ENCODE data around the gene FSTL4.

FSTL4 gene

DNA sequence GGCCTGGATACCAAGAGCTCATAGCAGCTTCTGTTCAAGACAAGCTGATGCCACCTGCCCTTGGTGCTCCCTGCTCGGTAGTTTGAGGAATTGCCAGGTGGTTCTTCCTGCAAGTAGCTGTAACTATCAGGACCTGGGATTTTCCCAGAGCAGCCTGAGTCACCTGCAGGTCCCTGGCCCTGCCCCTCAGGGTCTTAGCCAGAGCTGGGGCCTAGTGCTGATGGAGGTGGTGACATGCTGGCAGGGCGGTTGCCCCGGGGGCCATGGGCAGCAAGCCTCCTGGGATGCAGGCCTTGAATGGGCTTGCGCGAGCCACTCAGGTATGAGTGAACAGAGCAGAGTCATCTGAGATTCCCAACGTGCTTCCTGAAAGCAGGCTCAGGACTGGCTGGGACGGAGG is 298.3 kb downstream of the FSTL4 start:
- no peak for DNase-seq

DNA sequence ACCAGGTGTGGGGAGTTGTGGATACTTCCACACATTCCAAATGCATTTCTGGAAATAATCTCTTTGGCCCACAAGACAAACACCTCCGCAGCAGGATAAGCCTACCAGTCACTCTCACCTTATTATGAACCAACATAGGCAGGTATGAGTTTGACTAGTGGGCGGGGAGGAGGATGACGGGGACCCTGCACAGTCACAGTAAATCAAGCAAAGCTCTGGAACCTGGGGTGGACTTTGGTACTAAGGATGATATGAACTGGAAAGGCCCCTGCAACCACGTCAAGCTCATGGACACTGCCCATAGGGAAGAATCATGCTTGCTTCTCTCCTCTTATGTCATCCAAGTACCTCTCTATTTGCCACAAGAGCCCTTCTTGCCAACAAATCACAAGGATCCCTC is 301.2 kb downstream of the FSTL4 start:
- DNase-seq: no peak

DNA sequence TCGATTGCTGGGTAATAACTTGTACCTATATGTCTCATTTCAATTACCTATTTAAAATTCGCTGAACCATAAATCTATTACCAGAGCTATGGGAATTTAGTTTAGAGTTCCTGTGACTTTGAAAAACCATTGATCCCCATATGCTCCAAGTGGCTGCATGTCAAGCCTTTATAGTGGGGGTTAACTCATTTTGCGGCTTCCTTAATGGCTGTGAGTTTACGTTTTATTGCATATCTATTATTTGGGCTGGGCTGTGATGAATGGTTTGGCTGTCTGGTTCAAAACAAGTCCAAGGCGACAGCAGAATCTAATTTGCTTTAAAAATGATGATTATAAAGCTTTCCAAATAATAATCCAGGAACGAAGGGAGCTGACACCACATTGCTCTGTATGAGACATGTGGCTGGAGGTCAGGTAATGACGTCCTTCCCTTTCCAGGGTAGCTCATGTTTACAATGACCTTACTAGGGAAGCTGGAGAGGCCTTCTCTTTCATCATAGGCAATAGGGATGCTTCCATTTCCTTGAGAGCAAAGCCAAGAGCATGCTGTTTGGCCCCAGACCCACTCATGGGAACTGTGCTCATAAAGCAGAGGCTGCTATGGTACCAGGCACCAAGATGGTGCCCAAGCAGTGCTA is 302.2 kb downstream of the FSTL4 start:
- DNase-seq: no peak

DNA sequence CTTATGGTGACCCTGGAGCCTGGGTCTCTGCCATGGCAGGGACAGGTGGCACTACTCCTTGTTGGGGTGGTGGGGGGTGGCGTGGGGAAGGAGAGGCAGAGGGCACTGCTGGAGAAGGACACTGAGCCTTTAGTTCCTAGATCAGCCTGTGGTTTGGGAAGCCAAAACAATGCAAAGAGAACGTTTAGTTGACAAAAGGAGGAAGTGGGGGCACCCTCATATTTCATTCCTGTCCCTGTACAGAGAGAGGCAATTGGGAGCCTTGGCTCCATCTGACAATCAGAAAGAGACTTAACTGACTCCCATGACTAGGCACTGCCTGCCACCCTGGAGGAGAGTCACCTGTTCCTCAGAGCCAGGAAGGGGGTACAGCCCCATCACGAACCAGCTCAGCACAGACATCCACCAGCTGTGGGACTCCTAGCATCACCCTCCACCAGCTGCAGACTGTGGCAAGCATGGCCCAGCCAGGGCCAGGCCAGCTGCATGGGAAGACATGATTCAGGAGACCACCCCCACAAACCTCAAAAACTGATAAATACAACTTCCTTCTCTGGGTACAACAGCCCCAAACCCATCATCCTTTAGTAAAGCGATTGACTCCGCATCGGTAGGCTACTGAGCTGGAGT is 303.1 kb downstream of the FSTL4 start:
- no peak for DNase-seq

DNA sequence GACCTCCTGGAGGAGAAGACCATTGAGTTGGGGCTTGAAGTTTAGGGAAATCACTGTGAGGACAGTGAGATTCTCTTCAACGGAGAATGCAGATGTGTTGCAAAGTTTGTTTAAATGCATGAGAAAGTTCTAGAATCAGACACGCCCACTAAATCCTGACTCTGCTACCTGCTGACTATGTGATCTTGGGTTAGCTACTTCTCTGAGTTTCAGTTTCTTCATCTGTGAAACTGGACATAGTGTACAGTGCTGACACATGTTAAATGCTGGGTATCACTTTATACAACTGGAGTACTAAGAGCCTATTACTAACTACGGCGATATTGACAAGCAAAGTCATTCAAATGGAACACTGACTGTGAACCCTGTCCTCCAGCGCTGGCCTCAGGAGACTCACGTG is 305.1 kb downstream of the FSTL4 start:
- no peak for DNase-seq

DNA sequence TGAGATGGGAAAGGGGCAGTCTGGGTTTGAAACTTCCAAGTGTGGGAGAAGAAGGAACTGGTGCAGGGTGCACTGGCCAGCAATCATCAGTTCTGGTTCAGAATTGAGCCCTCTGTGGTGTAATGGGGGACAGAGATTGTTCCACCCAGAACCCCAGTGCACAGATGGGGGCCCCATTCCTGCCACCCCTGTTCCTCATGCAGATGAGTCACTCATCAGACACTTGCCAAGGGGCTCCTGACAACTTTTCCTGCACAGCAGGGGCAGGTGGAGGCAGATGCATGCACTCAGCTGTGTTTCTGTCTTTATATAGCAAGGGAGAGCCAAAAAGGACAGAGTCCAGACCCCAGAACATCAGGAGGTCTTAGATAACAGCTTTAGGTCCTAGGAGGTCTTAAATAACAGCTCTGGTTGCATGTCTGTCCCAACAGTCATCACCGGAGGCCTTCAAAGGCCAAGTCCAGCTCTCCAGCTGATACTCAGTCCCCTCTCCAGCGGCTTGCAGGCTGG is 307.6 kb downstream of the FSTL4 start:
- no peak for DNase-seq

DNA sequence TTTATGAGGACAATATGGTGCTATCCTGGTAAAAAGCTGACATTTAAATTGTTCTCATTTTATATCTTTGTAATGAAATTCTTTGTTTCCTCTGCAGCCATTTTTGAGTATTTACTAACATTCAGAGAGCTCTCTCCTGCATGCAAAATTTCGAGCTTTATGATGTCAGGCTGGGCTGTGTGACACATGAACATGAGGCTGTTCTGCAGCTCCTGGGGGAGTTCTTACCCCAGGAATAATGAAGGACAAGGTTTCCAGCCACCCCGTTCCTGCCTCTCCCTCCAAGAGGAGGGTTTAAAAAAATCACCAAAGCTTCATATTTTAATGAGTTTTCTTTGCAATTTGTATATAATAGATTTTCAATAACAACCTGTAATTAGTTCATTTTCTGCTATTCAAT is 308.2 kb downstream of the FSTL4 start:
- DNase-seq: no peak

DNA sequence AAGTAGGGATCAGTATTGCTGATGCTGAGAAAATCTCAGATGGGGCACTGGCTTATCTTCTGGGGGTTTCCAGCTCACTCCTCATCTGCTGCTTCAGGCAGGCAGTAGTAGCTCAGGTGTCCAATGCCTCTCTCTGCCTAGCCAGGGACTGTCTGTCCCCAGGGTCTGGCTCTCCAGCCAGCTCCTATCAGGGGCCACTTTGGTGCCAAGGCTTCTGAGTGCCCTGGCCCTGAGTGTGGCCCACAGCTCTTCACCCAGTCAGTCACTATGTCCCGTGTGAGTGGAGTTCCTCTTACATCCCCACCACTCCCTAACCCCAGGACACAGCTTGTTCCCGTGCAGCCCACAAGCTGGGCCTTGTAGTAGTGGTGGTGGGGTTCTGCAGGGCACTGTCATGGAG is 309.0 kb downstream of the FSTL4 start:
- DNase-seq: no peak

DNA sequence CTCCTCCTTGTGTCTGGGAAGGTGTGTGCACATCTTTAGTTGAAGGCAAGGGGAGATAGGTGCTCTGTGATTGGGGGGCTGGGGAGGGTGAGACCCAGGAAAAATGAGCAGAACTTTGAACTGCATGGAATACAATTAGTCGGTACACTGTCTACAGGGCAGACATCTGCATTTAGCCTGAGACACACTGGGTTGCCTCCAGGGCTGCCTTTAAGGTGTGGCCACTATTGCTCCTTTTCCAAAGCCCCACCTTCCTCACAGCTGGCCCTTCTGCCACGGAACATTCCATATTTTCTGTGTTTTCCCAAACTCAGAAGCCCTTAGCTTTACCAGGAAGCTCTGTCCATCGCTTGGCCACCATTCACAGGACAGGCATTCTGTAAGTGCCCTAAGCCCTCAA is 312.6 kb downstream of the FSTL4 start:
- DNase-seq: no peak

DNA sequence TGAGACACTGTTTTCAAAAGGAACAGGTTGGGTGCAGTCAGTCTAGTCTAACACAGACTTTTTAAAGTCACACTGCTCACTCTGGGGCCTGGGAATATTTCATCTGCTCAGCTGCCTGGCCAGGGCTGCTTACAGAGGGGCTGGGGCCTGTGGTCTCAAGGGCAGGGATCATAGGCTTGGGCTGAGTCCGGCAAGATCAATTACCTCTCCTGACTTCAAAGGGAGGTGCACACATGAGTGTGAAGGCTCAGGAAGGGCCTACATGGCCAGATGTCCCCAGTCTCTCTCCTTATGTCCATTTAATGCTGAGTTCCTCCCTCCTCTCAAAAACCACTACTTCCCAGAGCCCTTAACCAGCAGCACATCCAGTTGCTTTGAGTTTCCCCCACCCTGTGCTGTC is 313.3 kb downstream of the FSTL4 start:
- DNase-seq: no peak

DNA sequence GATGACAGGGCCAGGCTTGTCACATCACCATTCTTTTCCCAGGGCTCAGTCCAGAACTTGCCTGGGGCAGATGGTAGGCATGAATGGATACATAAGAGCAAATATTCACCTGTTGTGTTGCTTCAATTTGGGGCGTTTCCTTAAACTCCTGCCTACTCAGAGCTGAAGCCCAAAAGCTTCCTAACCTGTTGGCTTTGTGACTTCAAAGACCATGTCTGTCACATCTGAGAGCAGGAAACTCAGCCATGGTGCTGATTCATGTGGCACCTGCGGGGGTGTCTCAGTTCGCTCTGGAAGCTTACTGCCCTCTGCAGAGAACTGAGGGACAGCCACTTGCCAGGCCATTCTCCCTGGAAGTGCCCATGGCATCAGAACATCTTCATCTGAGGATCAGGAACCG is 313.9 kb downstream of the FSTL4 start:
- DNase-seq: no peak

DNA sequence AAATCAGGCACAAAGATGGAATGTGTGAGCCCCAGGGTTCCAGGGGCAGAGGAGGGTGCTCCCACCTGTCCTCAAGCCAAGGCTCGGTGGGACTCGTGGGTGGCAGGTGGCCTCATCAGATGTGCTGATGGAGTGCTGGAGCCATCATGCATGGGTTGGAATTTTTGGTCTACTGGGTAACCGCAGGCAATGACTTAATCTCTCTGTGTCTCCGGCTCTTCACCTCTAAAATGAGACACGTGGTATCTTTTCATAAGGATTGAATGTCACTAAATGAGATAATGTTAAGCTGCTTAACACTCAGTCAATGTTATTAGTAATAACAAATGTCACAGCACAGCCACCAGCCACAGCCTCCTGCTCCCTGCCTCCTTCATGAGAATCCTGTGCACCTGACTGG is 315.0 kb downstream of the FSTL4 start:
- DNase-seq: no peak

DNA sequence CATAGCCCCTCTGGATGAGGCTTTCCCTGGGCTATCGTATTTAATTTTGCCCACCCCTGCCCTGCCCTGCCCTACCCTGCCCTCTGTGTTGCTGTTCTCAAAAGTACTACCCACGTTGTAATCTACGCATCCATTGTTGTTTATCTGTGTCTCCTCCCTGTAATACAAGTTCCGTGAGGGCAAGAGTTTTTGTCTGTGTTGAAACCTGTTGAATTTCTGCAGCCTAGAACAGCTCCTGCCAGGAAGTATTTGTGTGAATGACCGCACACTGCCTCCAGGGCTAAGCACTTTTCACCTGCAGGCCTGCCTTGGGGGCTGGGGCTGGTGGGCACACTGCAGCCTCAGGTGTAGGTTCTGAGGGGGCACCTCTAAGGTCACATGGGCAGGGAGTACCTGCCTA is 315.7 kb downstream of the FSTL4 start:
- DNase-seq: no peak

DNA sequence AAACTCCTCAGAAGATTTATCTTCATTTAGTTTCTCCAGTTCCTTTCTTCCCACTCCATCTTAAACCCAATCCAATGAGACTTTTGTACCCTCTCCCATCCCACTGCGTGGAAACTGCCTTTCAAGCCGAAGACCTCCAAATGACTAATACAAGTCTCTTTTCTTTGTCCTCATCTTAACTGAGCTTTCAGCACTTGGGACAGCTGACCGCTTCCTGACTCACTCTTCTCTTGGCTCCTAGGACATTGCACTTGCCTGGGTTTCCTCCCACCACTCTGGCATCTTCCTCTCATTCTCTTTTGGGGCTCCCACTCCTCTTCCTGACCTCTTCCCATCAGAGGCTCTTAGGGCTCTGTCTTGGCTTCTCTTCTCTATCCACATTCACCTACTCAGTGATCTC is 316.8 kb downstream of the FSTL4 start:
- no peak for DNase-seq

DNA sequence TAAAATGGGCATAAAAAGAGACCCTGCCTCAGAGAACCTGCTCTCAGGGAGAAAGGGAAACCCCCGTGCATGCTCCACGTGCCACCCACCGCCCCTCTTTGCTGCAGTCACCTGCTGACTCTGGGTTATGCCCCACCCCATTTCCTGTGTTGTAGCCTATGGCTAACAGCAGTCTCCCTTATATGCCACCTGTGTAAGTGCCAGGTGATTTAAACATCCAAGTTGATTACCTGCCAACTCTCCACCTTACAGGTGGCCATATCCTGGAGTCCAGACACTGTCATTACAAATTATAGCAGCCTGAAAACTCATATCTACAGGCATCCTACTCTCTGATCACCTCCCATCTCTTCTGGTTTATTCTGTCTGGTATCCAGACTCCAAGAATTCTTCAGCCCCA is 318.0 kb downstream of the FSTL4 start:
- DNase-seq: no peak

DNA sequence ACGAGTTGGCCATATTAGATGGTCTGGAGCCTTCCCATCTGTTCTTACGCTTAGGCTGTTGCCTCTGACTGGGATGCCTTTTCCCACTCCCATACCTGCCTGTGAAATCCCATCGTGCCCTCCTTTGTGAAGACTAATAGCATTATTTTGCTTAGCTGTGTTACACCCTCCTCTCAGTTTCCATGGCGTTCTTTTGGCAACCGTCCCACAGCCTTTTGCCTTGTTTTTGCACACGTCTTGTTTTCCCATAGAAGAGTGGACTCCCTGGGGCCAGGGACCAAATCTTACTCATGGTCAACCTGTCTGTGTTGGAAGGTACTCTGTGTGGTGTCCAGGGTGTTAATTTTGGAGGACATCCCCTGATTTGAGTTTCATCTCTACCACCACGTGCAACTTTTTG is 318.4 kb downstream of the FSTL4 start:
- DNase-seq: no peak

DNA sequence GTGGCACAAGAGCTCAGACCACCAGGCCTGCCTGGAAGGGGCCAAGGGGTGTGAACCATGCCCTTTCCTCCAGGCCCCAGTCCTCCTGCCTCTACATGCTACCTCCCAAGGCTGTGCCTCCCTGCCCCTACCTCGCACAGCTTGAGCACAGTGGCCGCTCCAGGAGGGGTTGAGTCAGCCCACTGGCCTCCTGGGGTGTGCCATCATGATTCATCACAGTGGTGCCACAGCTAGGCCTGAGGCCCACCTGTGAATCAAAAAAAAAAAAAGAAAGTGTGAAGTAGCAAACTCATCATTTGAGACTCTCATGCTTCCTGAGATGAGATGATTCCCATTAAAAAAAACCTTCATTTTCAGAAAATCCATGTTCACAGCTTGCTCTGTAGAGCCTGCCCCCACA is 320.0 kb downstream of the FSTL4 start:
- DNase-seq: no peak

DNA sequence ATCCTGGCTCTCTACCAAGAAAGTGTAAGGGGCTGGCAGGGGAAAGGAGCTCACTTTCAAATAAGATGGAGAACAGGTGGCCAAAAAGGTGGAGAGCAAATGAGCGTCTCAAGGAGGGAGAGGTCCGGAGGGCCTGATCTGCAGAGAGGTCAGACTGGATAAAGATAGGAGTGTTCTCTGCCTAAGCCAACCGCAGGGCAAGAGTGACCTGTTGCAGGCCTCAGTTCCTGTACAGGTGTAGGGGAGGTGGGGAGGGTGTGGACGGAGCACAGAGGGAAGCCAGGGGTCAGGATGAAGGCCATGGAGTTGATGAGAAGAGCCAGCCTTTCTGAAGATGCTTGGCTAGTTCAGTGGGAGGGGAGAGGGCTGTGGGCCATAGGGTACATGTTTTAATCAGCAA is 320.8 kb downstream of the FSTL4 start:
- no peak for DNase-seq

DNA sequence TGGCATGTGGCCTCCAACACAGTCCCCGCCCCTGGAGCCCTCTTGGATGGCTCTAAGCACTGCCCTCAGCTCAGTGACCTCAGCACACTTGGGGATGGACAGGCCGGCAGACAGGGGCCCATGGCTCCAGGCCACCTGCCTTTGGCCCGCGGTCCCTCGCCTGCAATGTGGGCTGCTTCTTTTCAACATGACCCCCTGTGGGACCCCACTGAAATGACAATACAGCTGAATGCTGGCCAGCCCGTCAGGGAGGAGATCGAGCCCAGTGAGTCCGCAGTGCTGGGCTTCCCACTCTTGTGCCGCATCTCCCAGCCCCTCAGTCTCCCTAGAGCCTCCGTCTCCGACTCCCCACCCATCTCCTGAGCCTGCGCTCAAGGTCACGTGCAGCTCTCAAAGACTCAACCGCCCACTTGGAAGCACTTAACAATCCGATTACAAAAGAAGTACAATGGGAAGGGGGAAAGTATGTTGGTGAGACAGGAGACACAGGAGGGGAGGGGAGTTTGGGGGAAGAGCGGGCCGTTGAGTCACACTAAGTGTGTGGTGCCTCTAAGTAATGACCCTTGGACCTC is 321.6 kb downstream of the FSTL4 start:
- no peak for DNase-seq

DNA sequence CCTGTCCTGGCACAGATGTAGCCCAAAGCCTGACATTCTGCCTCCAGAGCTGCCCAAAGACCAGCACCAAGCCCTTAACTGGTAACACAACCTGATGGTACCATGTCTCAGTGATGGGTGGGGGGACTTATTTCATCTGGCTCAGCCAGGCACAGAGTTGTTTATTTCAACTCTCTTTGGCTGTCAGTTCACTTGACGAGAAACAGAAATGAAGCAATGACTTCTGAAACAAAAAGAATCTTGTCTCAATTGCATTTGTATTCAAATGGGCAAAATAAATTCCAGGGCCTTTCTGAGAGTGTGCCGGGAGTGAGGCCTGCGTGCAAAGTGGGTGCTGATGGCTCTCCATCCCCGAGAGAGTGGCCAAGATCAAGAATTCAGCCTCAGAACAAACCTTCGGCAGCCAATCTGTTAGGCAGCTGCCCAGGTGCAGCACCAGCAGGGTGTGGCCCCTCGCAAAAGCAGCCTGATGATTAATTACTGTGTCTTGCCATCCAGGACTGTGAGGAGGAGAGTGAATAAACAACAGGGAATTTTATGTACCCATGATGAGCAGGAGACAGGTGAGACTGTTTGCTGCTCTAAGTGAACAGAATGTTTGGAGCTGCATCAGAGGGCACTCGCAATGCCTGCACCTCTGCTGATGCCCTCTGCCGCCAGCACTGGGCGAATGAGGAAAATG is 322.5 kb downstream of the FSTL4 start:
- DNase-seq: no peak

DNA sequence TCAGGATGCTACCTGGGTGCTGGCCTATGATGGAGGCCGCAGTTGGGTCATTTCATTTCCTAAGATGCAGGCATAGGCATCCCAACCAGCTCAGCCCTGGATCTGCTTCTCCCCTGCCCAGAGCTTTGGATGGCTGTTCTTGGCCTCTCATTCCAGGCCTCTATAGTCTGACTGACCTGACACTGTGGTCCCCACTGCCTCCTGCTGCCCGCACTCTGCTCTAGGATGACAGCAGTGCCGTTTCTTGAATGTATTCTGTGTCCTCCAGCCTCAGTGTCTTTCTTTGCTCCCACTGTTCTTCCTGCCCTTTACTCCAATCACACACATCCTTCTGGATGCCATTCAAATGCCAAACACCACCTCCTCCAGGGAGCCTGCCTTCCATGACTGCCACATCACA is 324.8 kb downstream of the FSTL4 start:
- DNase-seq: no peak

DNA sequence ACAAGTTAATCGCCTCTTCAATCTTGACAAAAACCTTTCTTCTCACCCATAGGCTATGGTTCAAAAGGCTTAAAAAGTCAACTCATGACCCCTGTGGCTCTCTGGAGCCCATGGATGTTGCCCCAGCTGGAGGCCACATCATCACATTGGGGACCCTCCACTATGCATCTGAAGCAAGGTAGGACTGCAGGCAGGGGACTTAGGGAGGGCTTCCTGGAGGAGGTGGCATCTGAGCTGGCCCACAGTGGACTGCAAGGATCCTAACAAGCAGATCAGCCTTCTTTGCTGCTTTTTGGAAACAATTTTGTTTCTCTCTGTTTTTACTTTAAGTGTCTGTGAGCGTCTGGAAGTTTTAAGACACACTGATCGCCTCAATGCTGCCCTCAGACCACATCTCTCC is 325.9 kb downstream of the FSTL4 start:
- DNase-seq: no peak

DNA sequence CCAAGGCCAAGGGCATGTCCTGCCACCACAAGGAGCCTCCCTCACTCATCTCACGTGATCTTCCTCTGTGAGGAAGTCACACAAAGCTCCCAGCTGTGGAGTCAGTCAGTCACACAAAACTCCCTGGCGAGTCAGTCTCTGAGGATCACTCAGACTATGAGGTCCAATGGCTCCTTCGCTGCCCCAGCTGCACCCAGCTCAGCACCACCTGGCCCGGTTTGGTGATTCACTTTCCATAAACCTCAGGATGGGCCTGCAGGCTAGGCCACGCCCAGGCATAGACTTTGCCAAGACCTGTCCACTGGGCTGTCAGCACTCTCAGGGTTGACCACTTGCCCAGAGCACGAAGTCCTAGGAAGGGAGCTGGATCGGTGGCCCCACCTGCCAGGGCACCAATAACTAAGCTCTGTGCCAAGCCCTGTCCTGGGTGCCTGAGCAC is 326.7 kb downstream of the FSTL4 start:
- DNase-seq: no peak

DNA sequence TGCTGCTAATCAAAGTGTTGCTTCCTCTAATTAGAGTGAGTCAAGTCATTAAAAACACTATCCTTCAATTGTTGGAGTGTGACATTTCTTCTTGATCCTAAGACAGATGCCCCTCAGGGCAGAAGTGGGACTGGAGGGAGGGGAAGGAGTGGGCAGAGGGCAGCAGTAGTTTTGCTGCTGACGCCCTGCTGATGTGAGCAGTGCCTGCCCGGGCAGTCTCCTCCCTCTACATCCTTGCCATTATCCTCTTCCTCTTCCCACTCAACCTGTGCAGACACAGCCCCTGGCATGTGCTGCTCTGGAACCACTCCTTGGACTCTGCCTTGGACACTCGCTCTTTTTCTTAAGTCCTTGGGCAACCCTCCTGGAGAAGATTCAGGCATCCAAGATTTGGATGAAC is 328.0 kb downstream of the FSTL4 start:
- no peak for DNase-seq
